Left ventricle myocardium inferior (tissue), 1 donor: Measurements from ENCODE around the gene IFI27. TPM values are rescaled to one million over a fixed set of nuclear protein-coding genes. Genes with fewer than 3 reads are reported as not detected.
"Not testable (repeated sequence)": the region's sequence is repeated elsewhere in the genome, so short reads cannot be mapped to it uniquely, and the experiment has no call there.

Source experiments
- DNase-seq: peaks from one replicate; pipeline ENCODE4 v3.0.0-alpha.2; 2020
- H3K27ac ChIP-seq: fragments of 200-600 bp; replicated peaks from 2 replicates; pipeline ENCODE4 v1.8.0; 2021
- H3K27me3 ChIP-seq: fragments of 200-600 bp; 2 replicates; pipeline ENCODE4 v1.8.0; 2021; ENCODE audit warnings: low read depth
- H3K36me3 ChIP-seq: fragments of 200-600 bp; 2 replicates; pipeline ENCODE4 v1.8.0; 2021
- H3K4me1 ChIP-seq: fragments of 200-600 bp; 2 replicates; pipeline ENCODE4 v1.8.0; 2021
- H3K4me3 ChIP-seq: fragments of 200-600 bp; 2 replicates; pipeline ENCODE4 v1.8.0; 2021; ENCODE audit warnings: mild to moderate bottlenecking, moderate library complexity
- H3K9me3 ChIP-seq: fragments of 200-600 bp; replicated peaks from 2 replicates; pipeline ENCODE4 v1.8.0; 2021
- CTCF ChIP-seq: fragments of 200-600 bp; IDR thresholded peaks from 2 replicates; pipeline ENCODE4 v1.8.0; 2021; ENCODE audit warnings: antibody characterized with exemption, mild to moderate bottlenecking, borderline replicate concordance
- intact Hi-C: fragments of 100-400 bp; cut with micrococcal nuclease; formaldehyde crosslinking; loops from one replicate; pipeline ENCODE4 v1.11.0; 2022
- long read RNA-seq: library from polyadenylated mRNA; unstranded; transcript quantifications from one replicate; pipeline ENCODE4 v2.0.0, GENCODE V29; 2021
- total RNA-seq: library from RNA; stranded (reverse); fragmentation: NEBNext Ultra II Directional; extraction: Animal tissue kit (Norgen Biotek cat#: 25700); gene quantifications from one replicate; pipeline ENCODE4 v1.2.1, GENCODE V29; 2021
- donor health status: DM: no; HTN: yes; CAD: no; lungs with severe emphysema.

The IFI27 gene
- total RNA-seq, result 130 TPM
- long read RNA-seq, transcript IFI27-211 (5 exons, 364 nt), result major isoform, 18 of 39 reads
- long read RNA-seq, transcript IFI27-215 (5 exons, 644 nt), result minor isoform, 16 of 39 reads
- long read RNA-seq, partial matches to known transcripts, result 0 of 39 reads
- long read RNA-seq, other reads (novel, unspliced or antisense), result 2 of 39 reads

GRCh38 chr14:94110552-94111181, at the start of gene IFI27:
Gene IFI27, plus strand, starts transcription at chr14:94110736.
- peaks cover 53% of the 10 kb centered on the region for H3K4me1 ChIP-seq

DNA sequence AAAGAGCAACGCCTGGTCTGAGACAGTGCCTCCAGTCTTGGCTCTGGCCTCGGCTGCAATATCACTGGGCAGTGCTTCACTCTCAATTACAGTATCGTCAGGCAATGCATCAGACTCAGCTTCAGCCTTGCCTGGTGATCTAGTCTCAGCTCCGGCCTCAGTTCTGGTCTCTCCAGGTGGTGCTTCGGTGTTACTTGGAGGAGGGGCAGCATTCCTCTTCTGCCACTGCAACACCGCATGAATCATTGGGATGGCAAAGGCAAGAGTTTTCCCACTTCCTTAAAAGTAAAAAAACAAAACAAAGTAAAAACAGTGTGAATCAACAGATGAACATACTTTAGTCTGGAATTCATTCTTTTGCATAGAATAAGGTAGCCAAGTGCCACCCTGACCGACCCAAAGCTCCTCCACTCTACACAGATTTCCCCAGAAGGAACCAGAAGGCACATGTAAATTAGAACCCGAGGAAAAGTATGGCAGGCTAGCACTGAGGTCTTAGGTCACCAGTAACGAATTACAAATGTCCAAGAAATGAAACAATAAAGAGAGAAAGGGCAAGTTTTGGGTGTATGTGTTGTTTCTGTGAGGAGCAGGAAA, 48.1 kb upstream of the IFI27 start:
- Histone ChIP-seq H3K4me1 (peaks cover 76% of the 10 kb centered on the region), H3K9me3 (peaks cover 1% of the 10 kb centered on the region), H3K36me3 (peaks cover 52% of the 10 kb centered on the region), H3K27ac (no peak overlapping the region), H3K27me3 (no peaks in the 10 kb centered on the region), H3K4me3 (no peak overlapping the region)
- no peak for DNase-seq
- intact Hi-C loops, result no loop called here
- no peak for TF ChIP-seq CTCF

More at GRCh38 chr14:94110552-94111181, at the start of gene IFI27:
- Histone ChIP-seq H3K27ac (peak within 1 kb of the TSS; percentile 89), H3K4me3 (peak within 1 kb of the TSS; percentile 69), H3K9me3 (no peaks in the 10 kb centered on the region), H3K27me3 (no peaks in the 10 kb centered on the region), H3K36me3 (no peaks in the 10 kb centered on the region)
- no peak for TF ChIP-seq CTCF
- DNase-seq, result peak; percentile 41
- intact Hi-C loops, result no loop called here

- H3K4me1 ChIP-seq, result peaks cover 52% of the 10 kb centered on the region
- H3K36me3 ChIP-seq, result peaks cover 16% of the 10 kb centered on the region
- no peak for TF ChIP-seq CTCF
- DNase-seq, result no peak
- peaks cover 17% of the 10 kb centered on the region for H3K9me3 ChIP-seq
- intact Hi-C loops, result no loop called here
- no peak overlapping the region for H3K4me3 ChIP-seq
- H3K27me3 ChIP-seq, result no peaks in the 10 kb centered on the region
- H3K27ac ChIP-seq, result peak overlapping the region; percentile 27
These were observed 44.4 kb upstream of the IFI27 start for GRCh38 chr14:94066089-94066676.

GRCh38 chr14:94072076-94072475, 38.5 kb upstream of the IFI27 start:
- H3K4me3 ChIP-seq, DNase-seq, H3K27ac ChIP-seq, H3K27me3 ChIP-seq, intact Hi-C loops: not testable (repeated sequence)
- Histone ChIP-seq H3K4me1 (peaks cover 37% of the 10 kb centered on the region), H3K9me3 (peaks cover 36% of the 10 kb centered on the region), H3K36me3 (peaks cover 27% of the 10 kb centered on the region)

- H3K4me3 ChIP-seq, result no peak overlapping the region
- H3K27me3 ChIP-seq, result no peaks in the 10 kb centered on the region
- peaks cover 47% of the 10 kb centered on the region for H3K36me3 ChIP-seq
- H3K27ac ChIP-seq, result no peak overlapping the region
- intact Hi-C loops, result no loop called here
- peaks cover 25% of the 10 kb centered on the region for H3K9me3 ChIP-seq
- H3K4me1 ChIP-seq, result peaks cover 56% of the 10 kb centered on the region
- no peak for DNase-seq
- no peak for TF ChIP-seq CTCF
These were observed 36.0 kb upstream of the IFI27 start for GRCh38 chr14:94074534-94074933.
